ENCODE measurements around the gene KDM6B.
"Not testable (repeated sequence)": the region's sequence is repeated elsewhere in the genome, so short reads cannot be mapped to it uniquely, and the experiment has no call there.

KDM6B gene

GRCh38 chr17:7833795-7834541 lies at the start of gene KDM6B:
TSS of gene KDM6B (plus strand) at chr17:7834217. CDS start at chr17:7845555, 11,338 bp downstream.
- DNase-seq: peak; percentile 78

- DNase-seq: no peak
Measured at GRCh38 chr17:7786866-7787265, 47.2 kb upstream of the KDM6B start.

- DNase-seq: no peak
Measured at GRCh38 chr17:7789131-7789530, 44.9 kb upstream of the KDM6B start.

- no peak for DNase-seq
Measured at GRCh38 chr17:7790150-7790549, 43.9 kb upstream of the KDM6B start.

- no peak for DNase-seq
Measured at GRCh38 chr17:7792611-7793010, 41.4 kb upstream of the KDM6B start.

GRCh38 chr17:7794075-7794663 lies 39.8 kb upstream of the KDM6B start:
- DNase-seq: no peak

- no peak for DNase-seq
Measured at GRCh38 chr17:7797976-7798375, 36.0 kb upstream of the KDM6B start.

- DNase-seq: no peak
Measured at GRCh38 chr17:7798839-7799238, 35.2 kb upstream of the KDM6B start.

- DNase-seq: no peak
Measured at GRCh38 chr17:7803981-7804380, 30.0 kb upstream of the KDM6B start.

- no peak for DNase-seq
Measured at GRCh38 chr17:7806587-7806986, 27.4 kb upstream of the KDM6B start.

- no peak for DNase-seq
Measured at GRCh38 chr17:7807206-7807605, 26.8 kb upstream of the KDM6B start.

- DNase-seq: no peak
Measured at GRCh38 chr17:7809086-7809790, 24.8 kb upstream of the KDM6B start.

GRCh38 chr17:7809791-7810343 lies 24.1 kb upstream of the KDM6B start:
- not testable (repeated sequence) for DNase-seq

GRCh38 chr17:7811251-7811650 lies 22.8 kb upstream of the KDM6B start:
- DNase-seq: no peak

- DNase-seq: no peak
Measured at GRCh38 chr17:7814969-7815368, 19.0 kb upstream of the KDM6B start.

GRCh38 chr17:7816926-7817642 lies 16.9 kb upstream of the KDM6B start:
- no peak for DNase-seq

- no peak for DNase-seq
Measured at GRCh38 chr17:7817643-7817964, 16.4 kb upstream of the KDM6B start.

GRCh38 chr17:7818026-7818425 lies 16.0 kb upstream of the KDM6B start:
- DNase-seq: no peak

GRCh38 chr17:7818746-7819645 lies 15.0 kb upstream of the KDM6B start:
- no peak for DNase-seq

GRCh38 chr17:7820231-7820630 lies 13.8 kb upstream of the KDM6B start:
- no peak for DNase-seq

GRCh38 chr17:7822126-7822525 lies 11.9 kb upstream of the KDM6B start:
- no peak for DNase-seq

- DNase-seq: no peak
Measured at GRCh38 chr17:7823581-7824001, 10.4 kb upstream of the KDM6B start.
